Measurements from ENCODE around the gene MC1R. TPM values are rescaled to one million over a fixed set of nuclear protein-coding genes. Genes with fewer than 3 reads are reported as not detected.
"Not testable (repeated sequence)": the region's sequence is repeated elsewhere in the genome, so short reads cannot be mapped to it uniquely, and the experiment has no call there.

MC1R gene
- total RNA-seq, 2 donors from 2014 or later, result 2.7 to 5.4 TPM

- DNase-seq (ENCODE audit: low spot score), result no peak
- intact Hi-C loops (cut with DNase I), result no loop called here
Measured at GRCh38 chr16:89952551-89952950, 33.9 kb downstream of the MC1R start.

DNA sequence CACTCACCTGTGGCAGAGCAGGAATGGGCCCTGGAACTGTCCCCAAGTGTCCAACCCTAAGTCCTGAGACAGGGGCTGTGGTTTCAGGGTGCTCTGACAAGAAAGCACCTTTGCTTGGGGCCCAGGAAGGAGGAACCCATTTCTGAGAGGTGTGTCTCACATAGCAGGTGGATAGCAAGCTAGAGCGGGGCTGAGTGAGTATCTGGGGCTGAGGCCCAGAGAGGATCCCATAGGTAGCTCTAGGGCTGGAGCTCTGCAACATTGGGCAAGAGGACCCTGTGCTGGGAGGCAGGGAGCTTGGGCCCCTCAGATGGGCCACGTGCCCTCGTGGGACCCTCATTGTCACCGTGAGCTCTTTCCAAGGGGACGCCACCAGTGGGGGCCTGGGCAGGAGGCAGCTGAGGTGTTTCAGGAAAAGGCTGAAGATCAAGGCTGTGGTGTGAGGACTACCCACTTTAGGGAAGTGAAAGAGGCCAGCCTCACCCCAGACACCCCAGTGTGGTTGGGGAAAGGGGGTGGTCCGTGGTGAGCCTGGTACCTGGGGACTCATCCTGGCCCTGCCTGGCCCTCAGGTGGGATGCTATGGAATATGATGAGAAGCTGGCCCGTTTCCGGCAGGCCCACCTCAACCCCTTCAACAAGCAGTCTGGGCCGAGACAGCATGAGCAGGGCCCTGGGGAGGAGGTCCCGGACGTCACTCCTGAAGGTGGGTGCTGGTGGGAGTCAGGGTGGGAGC, 35.2 kb downstream of the MC1R start:
- intact Hi-C loops (cut with DNase I), result no loop called here
- no peak for DNase-seq (ENCODE audit: low spot score)

DNA sequence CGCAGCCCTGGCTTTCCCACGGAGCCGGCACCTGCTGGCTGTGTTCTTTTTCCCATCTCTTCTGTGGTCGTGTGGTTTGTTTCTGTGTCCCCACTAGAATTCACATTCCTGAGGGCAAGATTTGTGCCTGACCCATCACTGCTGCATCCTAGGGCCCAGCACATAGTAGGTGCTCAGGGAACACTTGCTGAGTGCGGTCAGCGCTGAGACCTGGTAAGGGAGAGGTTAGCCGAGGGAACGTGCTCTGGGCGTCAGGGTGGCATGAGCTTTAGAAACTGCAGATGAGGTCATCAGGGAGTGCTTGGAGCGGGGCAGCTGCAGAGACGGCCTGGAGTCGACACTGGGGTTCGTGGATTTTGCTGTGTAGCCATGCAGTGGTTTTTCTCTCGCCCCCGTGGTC, 35.8 kb downstream of the MC1R start:
- intact Hi-C loops (cut with DNase I), result no loop called here
- no peak for DNase-seq (ENCODE audit: low spot score)

DNA sequence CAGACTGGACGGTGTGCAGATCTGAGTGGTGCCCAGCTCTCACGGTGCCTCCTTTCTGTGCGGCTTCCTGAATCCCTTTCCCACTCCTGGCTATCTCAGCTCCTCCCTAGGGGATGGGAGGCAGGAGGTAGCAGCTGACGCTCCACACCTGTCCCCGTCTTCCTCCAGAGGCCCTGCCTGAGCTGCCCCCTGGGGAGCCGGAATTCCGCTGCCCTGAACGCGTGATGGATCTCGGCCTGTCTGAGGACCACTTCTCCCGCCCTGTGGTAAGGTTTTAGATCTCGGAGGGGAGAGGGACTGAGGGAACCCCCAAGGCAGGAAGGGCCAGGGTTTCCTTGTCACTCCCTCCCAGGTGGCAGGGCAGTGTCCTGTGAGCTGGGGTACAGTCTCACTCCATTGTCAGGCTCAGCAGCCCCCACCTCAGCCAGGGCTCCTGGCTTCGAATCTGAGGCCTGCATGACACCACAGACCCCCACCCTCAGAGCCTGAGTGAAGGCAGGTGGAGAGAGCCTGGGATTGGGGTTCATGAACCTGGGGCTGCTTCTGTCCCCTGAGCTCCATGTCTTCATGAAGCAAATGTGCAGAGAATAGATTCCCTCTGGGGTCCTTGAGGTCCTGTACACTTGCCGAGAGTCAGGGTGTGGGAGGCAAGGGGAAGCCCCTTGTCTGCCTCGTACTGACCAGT, 36.5 kb downstream of the MC1R start:
- DNase-seq (ENCODE audit: low spot score), result no peak
- intact Hi-C loops (cut with DNase I), result no loop called here

- no peak for DNase-seq (ENCODE audit: low spot score)
- intact Hi-C loops (cut with DNase I), result no loop called here
Measured at GRCh38 chr16:89956505-89957215, 38.0 kb downstream of the MC1R start.

- intact Hi-C loops (cut with DNase I), result no loop called here
Measured at GRCh38 chr16:89957216-89957785, 38.6 kb downstream of the MC1R start.

GRCh38 chr16:89958068-89958467, 39.4 kb downstream of the MC1R start:
- intact Hi-C loops (cut with DNase I), result no loop called here
- no peak for DNase-seq (ENCODE audit: low spot score)

More at GRCh38 chr16:89957216-89957785, 38.6 kb downstream of the MC1R start:
- no peak for DNase-seq (ENCODE audit: low spot score)

DNA sequence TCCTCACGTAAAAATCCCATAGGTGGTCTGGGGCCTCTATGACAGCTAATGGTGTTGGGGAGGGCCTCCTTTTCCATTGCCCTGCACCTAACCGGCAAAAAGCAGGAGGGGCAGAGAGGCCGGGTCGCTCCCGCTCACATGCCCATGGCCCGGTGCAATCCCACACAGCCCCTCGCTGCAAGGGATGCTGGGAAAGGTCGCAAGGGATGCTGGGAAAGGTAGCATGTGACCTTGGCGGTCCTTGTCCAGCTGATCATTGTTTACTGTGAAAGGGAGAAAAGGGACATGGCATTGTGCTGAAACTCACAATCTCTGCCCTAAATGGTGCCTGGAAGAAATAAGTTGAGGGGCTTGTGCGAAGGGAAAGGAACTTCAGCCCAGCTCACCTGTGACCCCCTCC, 39.9 kb downstream of the MC1R start:
- no peak for DNase-seq (ENCODE audit: low spot score)
- intact Hi-C loops (cut with DNase I), result no loop called here

DNA sequence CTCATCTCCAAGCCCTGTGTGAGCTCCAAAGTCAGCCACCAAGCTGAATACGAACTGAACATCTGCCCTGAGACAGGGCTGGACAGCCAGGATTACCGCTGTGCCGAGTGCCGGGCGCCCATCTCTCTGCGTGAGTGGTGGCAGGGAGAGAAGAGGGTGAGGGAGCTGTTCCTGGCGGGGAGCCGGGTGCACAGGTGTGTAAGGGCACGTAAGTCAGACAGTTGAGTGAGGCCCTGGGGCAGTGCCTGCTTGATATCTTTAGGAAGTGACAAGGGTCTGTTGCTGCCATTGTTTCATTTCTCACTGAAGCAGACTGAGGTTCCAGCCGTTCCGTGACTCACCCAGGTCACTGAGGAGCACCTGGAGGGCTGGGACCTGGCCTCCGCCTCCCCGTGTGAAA, 42.3 kb downstream of the MC1R start:
- intact Hi-C loops (cut with DNase I), result no loop called here
- DNase-seq (ENCODE audit: low spot score), result no peak

DNA sequence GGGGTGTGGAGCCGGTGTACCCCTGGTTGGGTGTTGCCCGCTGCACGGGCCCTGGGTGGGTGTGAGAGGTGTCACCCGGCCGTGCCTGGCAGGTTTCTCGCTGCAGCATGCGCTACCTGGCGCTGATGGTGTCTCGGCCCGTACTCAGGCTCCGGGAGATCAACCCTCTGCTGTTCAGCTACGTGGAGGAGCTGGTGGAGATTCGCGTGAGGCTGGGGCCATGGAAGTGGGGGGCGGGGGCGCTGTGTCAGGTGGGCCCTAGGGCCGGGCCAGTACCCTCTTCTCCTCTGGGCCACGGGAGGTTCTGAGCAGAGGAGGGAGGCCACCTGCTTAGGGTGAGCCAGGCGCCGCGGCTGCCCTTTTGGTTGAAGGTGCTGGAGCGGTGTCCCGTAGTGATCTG, 43.3 kb downstream of the MC1R start:
- intact Hi-C loops (cut with DNase I), result no loop called here
- no peak for DNase-seq (ENCODE audit: low spot score)

- DNase-seq (ENCODE audit: low spot score), result no peak
- intact Hi-C loops (cut with DNase I), result no loop called here
Measured at GRCh38 chr16:89962754-89963498, 44.3 kb downstream of the MC1R start.

- no peak for DNase-seq (ENCODE audit: low spot score)
- intact Hi-C loops (cut with DNase I), result no loop called here
Measured at GRCh38 chr16:89964201-89964600, 45.5 kb downstream of the MC1R start.

GRCh38 chr16:89965447-89966225, 47.0 kb downstream of the MC1R start:
- intact Hi-C loops (cut with DNase I), result loop anchor here in 1 of 2 donors (5.0 kb wide), 1 partner anchor 878 kb away; no protein-coding TSS in a partner anchor
- no peak for DNase-seq (ENCODE audit: low spot score)

DNA sequence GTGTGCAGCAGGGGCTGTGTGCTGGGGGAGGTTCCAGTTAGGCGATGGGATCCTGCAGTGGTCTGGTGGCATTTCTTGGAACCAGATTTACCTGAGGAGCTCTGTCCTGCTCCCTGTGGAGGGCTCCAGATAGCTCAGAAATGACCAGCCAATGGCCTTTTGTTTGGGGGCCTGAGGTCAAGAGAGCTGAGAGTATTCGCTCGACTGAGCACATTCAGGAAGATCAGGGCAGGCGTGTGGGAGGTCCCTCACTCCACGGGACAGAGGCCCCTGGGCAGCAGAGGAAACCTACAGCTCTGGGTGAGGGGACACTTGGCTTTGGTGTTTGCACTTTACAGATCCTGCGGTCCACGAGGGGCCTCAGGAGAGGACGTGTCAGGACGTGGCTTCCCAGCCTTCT, 48.1 kb downstream of the MC1R start:
- DNase-seq (ENCODE audit: low spot score), result no peak
- intact Hi-C loops (cut with DNase I), result loop anchor here in 1 of 2 donors (5.0 kb wide), 1 partner anchor 879 kb away; no protein-coding TSS in a partner anchor

GRCh38 chr16:89967436-89967835, 48.8 kb downstream of the MC1R start:
- intact Hi-C loops (cut with DNase I), result loop anchor here in 1 of 2 donors (5.0 kb wide), 1 partner anchor 880 kb away; no protein-coding TSS in a partner anchor
- not testable (repeated sequence) for DNase-seq (ENCODE audit: low spot score)

DNA sequence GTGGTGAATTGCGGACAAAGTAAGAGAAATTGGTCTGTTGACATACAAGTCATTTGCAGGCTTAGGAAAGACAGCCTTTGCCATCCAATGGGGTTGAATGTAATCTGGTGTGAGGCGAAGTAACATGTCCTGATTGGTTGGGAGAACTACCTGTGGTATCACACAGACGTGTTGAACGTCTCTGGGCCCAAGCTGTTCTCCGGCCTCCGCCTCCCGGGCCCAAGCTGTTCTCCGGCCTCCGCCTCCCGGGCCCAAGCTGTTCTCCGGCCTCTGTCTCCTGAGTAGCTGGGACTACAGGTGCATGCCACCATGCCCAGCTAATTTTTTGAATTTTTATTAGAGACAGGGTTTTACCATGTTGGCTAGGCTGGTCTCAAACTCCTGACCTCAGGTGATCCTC, 49.4 kb downstream of the MC1R start:
- not testable (repeated sequence) for DNase-seq (ENCODE audit: low spot score)
- intact Hi-C loops (cut with DNase I), result loop anchor here in 1 of 2 donors (5.0 kb wide), 1 partner anchor 881 kb away; no protein-coding TSS in a partner anchor

DNA sequence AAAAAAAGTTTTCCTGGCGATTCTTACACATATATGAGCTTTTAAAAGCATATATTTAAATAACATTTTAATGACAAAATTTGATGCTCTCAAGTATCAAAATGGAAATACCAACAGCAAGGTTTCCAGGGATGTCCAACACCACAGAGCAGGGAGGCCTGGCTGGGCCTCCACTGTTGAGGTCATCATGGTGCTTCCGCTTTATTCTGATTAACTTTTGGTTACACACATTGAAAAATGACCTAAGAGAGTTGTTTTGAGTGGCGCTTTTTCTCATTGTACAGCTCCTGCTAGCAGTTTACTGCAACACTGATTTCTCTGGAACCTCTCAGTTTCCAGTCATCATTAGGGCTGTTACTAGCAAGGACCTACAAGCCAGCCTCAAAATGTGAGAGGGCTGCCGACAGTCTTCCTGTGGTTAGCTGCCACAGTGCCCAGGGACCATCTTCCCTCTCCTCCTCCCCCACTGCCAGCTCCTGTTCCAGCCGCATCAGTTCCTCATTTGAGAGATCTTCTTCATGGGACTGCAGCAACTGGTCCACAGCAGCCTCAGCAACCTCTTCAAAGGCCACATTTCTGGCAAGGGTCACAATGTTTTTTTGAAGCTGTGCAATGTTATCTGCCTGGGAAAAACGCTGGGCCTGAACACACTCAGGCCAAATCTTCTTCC, 51.2 kb downstream of the MC1R start:
- DNase-seq (ENCODE audit: low spot score), result no peak
- intact Hi-C loops (cut with DNase I), result loop anchor here in 1 of 2 donors (5.0 kb wide), 1 partner anchor 883 kb away; no protein-coding TSS in a partner anchor
